ENCODE measurements around the gene ELMO3.

ELMO3 gene

DNA sequence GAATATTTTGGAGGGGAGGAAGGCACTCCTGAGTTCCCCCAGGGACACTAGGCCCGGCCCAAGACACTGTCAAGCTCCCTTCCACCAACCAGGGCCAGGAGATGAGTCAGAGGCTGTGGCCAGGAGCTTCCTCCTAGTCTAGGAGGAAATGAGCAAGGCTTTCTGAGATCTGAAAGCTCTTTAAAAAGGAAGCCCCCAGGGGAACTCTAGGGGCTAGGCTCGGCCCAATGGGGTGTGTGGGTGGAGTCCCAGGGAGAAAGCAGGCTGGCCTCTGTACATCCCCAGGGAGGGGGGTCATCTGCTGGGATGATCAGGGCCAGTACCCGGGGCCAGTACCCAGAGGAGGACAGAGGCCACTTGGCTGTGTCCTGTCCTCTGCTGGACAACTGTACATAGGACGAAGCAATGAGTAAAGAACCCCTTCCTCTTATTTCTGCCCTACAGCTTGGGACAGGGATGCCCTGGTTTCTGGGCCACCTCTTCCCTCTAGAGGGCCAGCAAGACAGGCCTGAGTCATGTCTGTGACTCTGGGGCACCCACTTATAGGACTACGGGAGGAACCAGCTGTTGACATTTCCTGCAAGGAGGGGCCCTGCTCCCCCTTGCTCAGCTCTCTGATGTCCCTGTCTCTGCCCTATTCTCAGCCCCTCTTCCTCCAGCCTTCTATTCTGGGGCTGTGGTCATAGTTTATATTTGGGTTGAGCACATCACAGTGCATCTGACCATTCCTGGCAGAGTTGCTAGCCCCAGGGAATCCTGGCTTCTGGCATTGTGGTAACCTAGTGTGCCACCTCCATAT lies 45.7 kb downstream of the ELMO3 start:
- DNase-seq, result peak in 10 of 14 donors; percentile 20 to 72 (median 44)

GRCh38 chr16:67245186-67245585 lies 46.3 kb downstream of the ELMO3 start:
- no peak for DNase-seq

- DNase-seq, result no peak
These were observed 46.7 kb downstream of the ELMO3 start for GRCh38 chr16:67245674-67246080.

DNA sequence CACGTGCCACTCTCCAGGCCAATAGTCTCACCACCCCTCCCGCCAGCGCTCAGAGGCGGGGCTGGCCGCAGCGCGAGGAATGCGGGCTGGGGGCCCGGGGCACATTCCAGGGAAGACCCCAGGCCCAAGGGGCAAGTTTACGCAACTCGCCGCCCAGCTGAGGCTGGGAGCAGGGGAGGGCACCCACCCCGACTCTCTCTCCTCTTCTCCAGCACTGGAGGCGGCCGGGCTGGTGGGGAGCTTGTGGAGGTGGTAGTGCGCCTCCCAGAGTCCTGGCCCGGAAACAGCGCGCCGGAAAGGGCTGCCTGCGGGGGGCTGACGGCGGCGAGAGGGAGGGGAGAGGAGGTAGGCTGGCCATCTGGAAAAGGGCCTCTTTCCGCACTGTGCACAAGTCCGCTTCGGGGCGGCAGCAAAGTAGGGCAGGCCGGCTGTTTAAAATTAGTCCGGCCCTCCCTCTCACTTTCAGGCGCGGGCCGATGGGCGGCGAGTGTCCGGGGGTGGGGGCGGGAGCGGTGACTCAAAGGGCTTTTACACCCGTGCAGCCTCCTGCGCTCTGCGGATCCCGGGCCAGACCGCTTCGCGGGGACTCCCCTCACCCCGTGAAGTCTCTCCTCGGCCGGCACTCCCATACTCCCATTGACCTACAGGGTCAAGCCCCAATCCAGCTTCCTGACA lies 47.3 kb downstream of the ELMO3 start:
- DNase-seq, result peak in 11 of 14 donors; percentile 28 to 80 (median 71)

GRCh38 chr16:67246756-67247191 lies 47.8 kb downstream of the ELMO3 start:
- DNase-seq, result peak in 4 of 14 donors; percentile 46 to 64 (median 55)

DNA sequence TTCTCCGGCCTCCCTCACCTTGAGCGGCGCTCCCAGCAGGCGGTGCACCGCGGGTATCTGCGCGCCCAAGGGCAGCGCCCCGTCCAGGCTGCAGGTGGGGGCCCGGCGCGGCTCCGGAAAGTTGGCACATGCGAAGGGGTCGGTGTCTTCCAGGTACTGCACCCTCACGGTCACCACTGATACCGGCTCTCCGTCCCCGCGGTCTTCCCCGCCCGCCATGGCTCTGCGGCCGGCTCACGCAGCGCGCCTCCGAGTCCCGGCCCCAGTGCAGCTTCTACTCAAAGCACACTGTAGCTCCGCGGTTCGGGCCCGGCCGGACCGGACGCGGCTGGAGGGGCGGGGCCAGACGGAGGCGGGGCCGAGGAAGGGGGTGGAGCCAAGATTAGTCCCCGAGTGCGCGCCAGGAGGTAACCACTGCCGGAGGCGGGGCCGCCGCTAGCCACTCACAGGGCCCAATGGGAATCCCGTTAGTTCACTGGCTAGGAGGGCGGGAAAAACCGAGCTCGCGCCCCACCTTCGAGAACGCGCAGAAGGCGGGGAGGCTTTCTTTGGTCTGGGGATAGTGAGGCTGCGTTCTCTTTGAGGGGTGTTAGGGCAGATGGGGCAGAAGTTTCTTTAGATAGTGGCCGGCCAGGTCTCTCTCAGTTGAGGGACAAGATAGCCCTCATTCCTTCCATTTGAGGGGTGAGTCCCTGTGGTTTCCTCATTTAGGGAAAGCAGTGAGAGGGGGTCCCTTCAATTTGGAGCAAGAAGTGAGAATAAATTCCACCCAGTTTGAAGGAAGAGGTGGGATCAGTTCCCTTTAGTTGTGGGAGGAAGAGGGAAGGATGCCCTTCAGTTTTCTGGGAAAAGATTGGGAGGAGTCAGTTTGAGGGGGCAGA lies 48.5 kb downstream of the ELMO3 start, which contains the start of gene FHOD1:
Gene FHOD1, minus strand, starts transcription at position 290 of the 881 bp plus-strand sequence. Its CDS starts 71 bp downstream, at position 219.
- peak; percentile 51 to 94 (median 84) for DNase-seq

DNA sequence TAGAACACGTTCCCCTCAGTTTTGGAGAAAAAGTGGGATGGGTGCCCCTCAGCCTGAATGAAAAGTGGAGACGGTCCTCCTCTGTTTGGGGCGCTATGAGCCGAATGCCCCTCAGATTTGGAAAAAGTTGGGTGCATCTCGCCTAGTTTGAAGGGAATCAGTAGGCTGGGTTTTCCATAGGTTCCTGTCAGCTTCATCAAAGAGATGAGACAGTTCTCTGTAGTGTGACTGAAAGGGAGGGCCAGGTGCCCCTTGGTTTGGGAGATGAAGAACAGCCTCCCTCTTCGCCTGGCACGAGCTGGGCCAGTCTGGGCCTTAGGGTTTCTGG lies 49.1 kb downstream of the ELMO3 start:
- DNase-seq, result no peak

- DNase-seq, result peak in 3 of 14 donors; percentile 15 to 49 (median 27)
These were observed 49.7 kb downstream of the ELMO3 start, which contains the start of gene SLC9A5 for GRCh38 chr16:67248401-67249177. SLC9A5 (plus strand) TSS chr16:67248979; CDS start chr16:67249015, 36 bp downstream.

- peak in 1 of 14 donors; percentile 49 for DNase-seq
These were observed 50.5 kb downstream of the ELMO3 start for GRCh38 chr16:67249178-67250044.

- no peak for DNase-seq
These were observed 51.1 kb downstream of the ELMO3 start for GRCh38 chr16:67250045-67250327.

DNA sequence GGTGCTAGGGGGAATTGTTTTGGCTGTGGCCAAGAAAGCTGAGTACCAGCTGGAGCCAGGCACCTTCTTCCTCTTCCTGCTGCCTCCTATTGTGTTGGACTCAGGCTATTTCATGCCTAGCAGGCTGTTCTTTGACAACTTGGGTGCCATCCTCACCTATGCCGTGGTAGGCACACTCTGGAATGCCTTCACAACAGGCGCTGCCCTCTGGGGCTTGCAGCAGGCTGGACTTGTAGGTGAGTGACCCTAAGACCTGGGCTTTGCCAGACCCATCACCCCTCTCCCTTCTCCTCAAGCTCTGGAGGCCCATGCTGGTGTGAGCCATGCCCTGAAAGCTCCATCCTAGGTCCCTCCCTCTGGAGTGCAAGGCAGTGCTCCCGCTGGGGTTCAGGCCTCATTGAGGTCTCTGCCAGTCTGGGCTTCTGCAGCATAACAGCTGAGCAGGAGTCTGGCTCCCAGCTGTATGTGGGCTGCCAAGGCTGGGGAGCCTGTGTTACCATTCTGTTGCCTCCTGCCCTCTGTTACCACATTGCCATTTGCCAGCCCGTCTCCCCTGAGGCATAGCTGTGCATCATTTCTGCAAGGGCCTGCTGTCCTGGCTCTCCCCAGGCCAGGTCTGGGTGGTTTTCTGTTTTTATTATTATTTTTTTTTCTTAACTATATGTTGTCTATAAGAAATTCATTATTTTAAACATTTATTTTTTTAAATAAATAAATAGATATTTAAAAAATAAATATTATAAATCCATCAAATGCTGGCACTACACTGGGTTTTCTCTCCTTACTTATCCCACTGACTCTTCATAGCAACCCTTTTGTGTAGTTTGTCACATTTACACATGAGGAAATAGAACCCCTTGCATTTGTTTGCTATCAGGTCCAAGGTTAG lies 53.9 kb downstream of the ELMO3 start:
- peak in 6 of 14 donors; percentile 11 to 47 (median 28) for DNase-seq

Measured in C1 segment of cervical spinal cord (tissue), 14 donors.